HepG2 (cell line): ENCODE measurements around the gene GPS1. TPM values are rescaled to one million over a fixed set of nuclear protein-coding genes. Genes with fewer than 3 reads are reported as not detected.

Experiments
- ARID4A ChIP-seq: sonication (generic); formaldehyde crosslinking; IDR thresholded peaks from 2 replicates; pipeline ENCODE4 v1.5.0; 2020; ENCODE audit warnings: mild to moderate bottlenecking, missing genetic modification reagents, borderline replicate concordance
- DZIP1 ChIP-seq: sonication (generic); formaldehyde crosslinking; IDR thresholded peaks from 2 replicates; pipeline ENCODE4 v1.5.0; 2020; ENCODE audit warnings: mild to moderate bottlenecking, missing genetic modification reagents
- MEIS2 ChIP-seq: sonication (generic); formaldehyde crosslinking; IDR thresholded peaks from 2 replicates; pipeline ENCODE4 v1.9.0; 2021; ENCODE audit warnings: mild to moderate bottlenecking, missing genetic modification reagents
- NAIF1 ChIP-seq: sonication (generic); formaldehyde crosslinking; IDR thresholded peaks from 2 replicates; pipeline ENCODE4 v1.5.0; 2020; ENCODE audit warnings: mild to moderate bottlenecking, missing genetic modification reagents, borderline replicate concordance
- RBAK ChIP-seq: sonication (generic); formaldehyde crosslinking; IDR thresholded peaks from 2 replicates; pipeline ENCODE4 v1.5.1; 2020; ENCODE audit warnings: mild to moderate bottlenecking, missing genetic modification reagents
- REPIN1 ChIP-seq: sonication (generic); formaldehyde crosslinking; IDR thresholded peaks from 2 replicates; pipeline ENCODE4 v1.8.0; 2022; ENCODE audit warnings: missing genetic modification reagents, low read depth, mild to moderate bottlenecking, borderline replicate concordance
- SALL2 ChIP-seq: sonication (generic); formaldehyde crosslinking; IDR thresholded peaks from 2 replicates; pipeline ENCODE4 v1.8.1; 2023; ENCODE audit warnings: mild to moderate bottlenecking, missing genetic modification reagents, inconsistent platforms
- SCMH1 ChIP-seq: sonication (generic); formaldehyde crosslinking; IDR thresholded peaks from 2 replicates; pipeline ENCODE4 v1.9.0; 2021; ENCODE audit warnings: missing genetic modification reagents, mild to moderate bottlenecking, borderline replicate concordance
- SMAD1 ChIP-seq: sonication (generic); formaldehyde crosslinking; IDR thresholded peaks from 2 replicates; pipeline ENCODE4 v1.4.0; 2020; ENCODE audit warnings: missing genetic modification reagents, low read depth, mild to moderate bottlenecking, borderline replicate concordance
- SNAI1 ChIP-seq: sonication (generic); formaldehyde crosslinking; IDR thresholded peaks from 2 replicates; pipeline ENCODE4 v1.5.0; 2020; ENCODE audit warnings: mild to moderate bottlenecking, missing genetic modification reagents, borderline replicate concordance
- ZBED4 ChIP-seq: sonication (generic); formaldehyde crosslinking; IDR thresholded peaks from 2 replicates; pipeline ENCODE4 v1.4.0; 2020; ENCODE audit warnings: missing genetic modification reagents, borderline replicate concordance
- ZBTB14 ChIP-seq: sonication (generic); formaldehyde crosslinking; IDR thresholded peaks from 2 replicates; pipeline ENCODE4 v1.4.0; 2020; ENCODE audit warnings: missing genetic modification reagents
- ZNF10 ChIP-seq: sonication (generic); formaldehyde crosslinking; IDR thresholded peaks from 2 replicates; pipeline ENCODE4 v1.4.0; 2020; ENCODE audit warnings: mild to moderate bottlenecking, low read depth, missing genetic modification reagents, borderline replicate concordance
- ZNF768 ChIP-seq: sonication (generic); formaldehyde crosslinking; IDR thresholded peaks from 2 replicates; pipeline ENCODE4 v1.4.0; 2020; ENCODE audit warnings: missing genetic modification reagents
- ZNF878 ChIP-seq: sonication (generic); formaldehyde crosslinking; IDR thresholded peaks from 2 replicates; pipeline ENCODE4 v1.8.1; 2023; ENCODE audit warnings: mild to moderate bottlenecking, missing genetic modification reagents, moderate library complexity
- polyA plus RNA-seq, 8 experiments: library from polyadenylated mRNA; depleted of rRNA in 3 of 8; stranded (reverse) in 7 of 8; unstranded in 1 of 8; fragments of >200 nt; fragmentation: Illumina TruSeq in 4 of 8; extraction: Trizol in 4 of 8; gene quantifications; 2 replicates each; pipeline versions ENCODE4 v1.2.1 to v1.2.3, GENCODE V29; 2011 to 2016; ENCODE audit warnings: low read depth in 4 of 8, missing spikeins in 1 of 8, mixed read lengths in 1 of 8; ENCODE audit not compliant: insufficient read depth in 1 of 8
- total RNA-seq, 5 experiments: library from RNA; depleted of rRNA; stranded (reverse); fragments of >200 nt; fragmentation: Illumina TruSeq; extraction: Trizol; gene quantifications; 2 replicates each; pipeline ENCODE4 v1.2.3, GENCODE V29; 2016; ENCODE audit warnings: low read depth in 1 of 5

The GPS1 gene
- total and polyA plus RNA-seq, 2 of the 13 experiments (the other 11 are each of a cell fraction or from before 2014, with no cell fraction given), result 124 to 128 TPM

- TF ChIP-seq ZBED4 (CRISPR knock-in tag) (no peak), ZBTB14 (CRISPR knock-in tag) (no peak), DZIP1 (CRISPR knock-in tag) (no peak), ARID4A (CRISPR knock-in tag) (no peak; the same call in 1 of the 2 replicates), ZNF878 (CRISPR knock-in tag) (no peak), SALL2 (CRISPR knock-in tag) (no peak; the same call in 1 of the 2 replicates), REPIN1 (CRISPR knock-in tag) (peak; percentile 41; the same call in 1 of the 2 replicates), NAIF1 (no peak), SNAI1 (CRISPR knock-in tag) (no peak), MEIS2 (CRISPR knock-in tag) (no peak), ZNF768 (CRISPR knock-in tag) (peak; percentile 63; the same call in 1 of the 2 replicates), RBAK (CRISPR knock-in tag) (no peak), SCMH1 (CRISPR knock-in tag) (no peak), ZNF10 (CRISPR knock-in tag) (no peak), SMAD1 (CRISPR knock-in tag) (no peak)
Measured at GRCh38 chr17:82076018-82076784, 24.5 kb downstream of the GPS1 start (continued).
